Fibroblast of skin of left biceps (primary cell): Measurements from ENCODE around the gene SLX4IP.

Experiments used
- DNase-seq, 2 experiments: peaks; one replicate each; pipeline ENCODE4 v3.0.0-alpha.2; 2013; ENCODE audit warnings: low read depth in 2 of 2

Gene SLX4IP

DNA sequence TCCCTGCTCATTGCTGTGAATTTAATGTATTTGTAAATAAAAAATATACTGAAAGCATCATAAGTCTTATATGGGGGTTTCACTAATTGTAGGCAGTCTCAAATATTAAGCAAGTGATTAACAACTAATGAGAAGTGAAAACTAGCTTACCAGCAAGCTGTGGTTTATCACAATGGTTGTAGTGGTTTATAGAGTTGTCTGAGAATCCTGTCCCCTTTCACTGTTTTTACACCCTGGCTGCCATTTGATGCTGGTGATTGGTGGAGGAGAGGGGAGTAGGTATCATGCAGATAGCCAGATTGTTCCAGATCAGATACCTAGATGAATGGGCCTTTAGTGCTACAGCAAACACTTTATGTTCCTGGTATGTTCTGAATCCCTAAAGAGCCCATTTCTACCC lies 7.1 kb upstream of the SLX4IP start:
- no peak for DNase-seq

GRCh38 chr20:10429443-10429981 lies 5.6 kb upstream of the SLX4IP start:
- DNase-seq = no peak

DNA sequence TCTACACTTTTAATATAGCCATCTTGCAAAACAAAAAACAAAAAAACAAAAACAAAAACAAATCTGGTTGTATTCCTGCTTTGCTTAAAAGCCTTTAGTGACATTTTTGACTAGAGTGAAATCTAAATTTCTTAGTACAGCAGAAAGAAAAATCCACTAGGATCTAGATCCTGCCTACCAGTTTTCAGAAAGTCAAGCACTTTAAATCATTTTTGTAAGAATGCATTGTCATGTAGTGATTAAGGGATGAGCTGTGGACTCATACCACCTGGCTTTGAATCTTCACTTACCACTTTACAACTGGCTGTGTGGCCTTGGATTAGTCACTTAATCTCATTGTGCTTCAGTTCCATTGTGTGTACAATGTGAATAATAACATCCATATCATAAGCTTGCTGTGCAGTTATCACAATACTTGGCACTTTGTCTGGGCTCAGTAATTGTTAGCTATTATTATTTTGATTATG lies 5.1 kb upstream of the SLX4IP start:
- no peak for DNase-seq

DNA sequence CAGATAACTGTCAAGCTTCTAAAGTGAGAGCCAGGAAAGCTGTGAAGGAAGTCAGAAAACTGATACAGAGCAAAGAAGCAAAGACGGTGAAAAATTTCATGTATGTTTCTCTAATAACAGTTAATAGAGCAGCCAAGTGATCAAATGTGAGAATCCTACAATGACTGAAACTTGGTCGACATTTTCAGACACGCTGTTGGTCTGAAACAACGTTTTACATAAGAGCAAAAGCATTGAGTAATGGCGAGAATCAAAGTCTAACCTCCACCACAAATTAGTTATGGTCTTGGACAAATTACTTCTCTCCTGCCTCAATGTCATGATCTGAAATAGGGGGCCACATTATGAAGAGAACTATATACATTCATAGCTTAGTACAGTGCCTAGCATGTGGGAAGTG lies 4.4 kb upstream of the SLX4IP start:
- no peak for DNase-seq

- DNase-seq = no peak
Observed at GRCh38 chr20:10432079-10432478, 3.0 kb upstream of the SLX4IP start.

DNA sequence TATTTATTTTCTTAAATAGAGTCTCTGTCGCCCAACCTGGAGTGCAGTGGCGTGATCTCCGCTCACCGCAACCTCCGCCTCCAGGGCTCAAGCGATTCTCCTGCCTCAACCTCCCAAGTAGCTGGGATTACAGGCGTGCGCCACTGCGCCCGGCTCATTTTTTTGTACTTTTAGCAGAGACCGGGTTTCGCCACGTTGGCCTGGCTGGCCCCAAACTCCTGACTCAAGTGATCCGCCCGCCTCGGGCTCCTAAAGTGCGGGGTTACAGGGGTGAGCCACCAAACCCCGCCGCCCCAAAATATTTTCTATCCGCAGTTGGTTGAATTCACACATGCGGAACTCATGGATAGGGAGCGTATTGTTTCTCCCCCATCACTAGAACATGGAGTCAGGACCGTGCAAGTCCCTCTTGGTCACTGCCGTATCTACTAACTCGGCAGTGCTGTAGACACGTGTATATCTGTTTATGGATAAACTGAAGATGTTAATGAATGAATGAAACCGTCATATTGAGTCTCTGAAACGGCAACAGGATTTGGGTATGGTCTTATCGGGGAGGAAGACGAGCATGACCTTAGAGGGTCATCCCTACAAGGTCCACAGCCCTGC lies 2.0 kb upstream of the SLX4IP start:
- no peak for DNase-seq

DNA sequence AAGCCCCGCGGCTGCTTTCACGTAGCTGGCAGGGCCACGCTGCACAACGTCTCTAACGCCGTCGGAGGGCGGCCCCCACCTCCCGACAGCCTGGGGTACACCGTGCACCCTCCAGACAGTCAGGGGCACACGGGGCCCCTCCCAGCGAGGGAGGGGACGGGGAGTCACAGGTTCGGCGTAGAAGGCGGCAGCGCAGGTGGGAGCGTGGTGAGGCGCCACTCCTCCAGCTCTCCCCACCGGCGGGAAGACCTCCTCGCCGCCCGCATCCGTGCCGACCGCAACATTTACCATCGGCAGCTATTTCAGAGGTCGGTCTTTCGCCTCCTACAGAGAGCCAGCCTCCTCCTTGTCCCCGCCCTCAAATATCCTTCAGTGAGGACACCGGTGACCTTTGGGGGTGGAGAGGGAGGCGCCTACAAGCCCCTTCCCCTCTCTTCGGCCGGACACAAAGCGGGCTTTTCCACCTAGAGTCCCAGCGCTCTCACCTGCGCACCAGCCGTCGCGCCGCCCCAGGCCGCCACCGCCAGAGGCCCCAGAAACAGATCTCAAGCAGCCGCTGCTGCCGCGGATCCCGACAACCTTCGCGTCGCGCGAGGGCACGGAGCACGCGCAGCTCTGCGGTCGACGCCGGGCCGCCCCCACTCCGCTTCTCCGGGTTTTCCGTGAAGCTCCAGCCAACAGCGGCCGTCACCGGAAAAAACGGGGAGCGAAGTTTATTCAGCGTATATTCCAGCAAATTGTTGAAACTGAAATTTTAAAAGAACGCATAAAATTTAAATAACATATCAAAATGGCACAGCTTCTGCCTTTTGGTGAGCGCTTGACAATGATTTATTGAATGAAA lies 1.3 kb upstream of the SLX4IP start, which contains the start of gene MKKS:
TSS of gene MKKS (minus strand) at position 600 of the 844 bp plus-strand sequence. CDS start 20,708 bp downstream, outside the sequence.
- DNase-seq = peak; percentile 74 to 79

DNA sequence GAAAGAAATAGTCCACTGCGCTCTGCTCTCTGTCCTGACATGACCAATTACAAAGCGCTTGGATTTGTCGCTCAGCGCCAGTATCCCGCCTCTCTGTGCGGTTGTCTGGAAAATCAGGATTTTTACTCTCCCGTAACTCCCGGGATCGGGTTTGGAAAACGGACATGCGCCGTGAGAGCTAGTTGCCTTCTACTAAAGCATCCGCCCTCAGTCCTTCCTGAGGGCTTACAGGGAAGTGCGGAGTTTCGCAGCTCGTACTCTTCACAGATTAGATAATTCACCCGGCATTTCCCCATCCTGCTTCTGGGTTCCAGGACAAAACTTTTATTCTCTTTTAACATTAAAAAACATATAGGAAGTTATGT lies 656 bp upstream of the SLX4IP start:
- peak; percentile 98 to 99 for DNase-seq

DNA sequence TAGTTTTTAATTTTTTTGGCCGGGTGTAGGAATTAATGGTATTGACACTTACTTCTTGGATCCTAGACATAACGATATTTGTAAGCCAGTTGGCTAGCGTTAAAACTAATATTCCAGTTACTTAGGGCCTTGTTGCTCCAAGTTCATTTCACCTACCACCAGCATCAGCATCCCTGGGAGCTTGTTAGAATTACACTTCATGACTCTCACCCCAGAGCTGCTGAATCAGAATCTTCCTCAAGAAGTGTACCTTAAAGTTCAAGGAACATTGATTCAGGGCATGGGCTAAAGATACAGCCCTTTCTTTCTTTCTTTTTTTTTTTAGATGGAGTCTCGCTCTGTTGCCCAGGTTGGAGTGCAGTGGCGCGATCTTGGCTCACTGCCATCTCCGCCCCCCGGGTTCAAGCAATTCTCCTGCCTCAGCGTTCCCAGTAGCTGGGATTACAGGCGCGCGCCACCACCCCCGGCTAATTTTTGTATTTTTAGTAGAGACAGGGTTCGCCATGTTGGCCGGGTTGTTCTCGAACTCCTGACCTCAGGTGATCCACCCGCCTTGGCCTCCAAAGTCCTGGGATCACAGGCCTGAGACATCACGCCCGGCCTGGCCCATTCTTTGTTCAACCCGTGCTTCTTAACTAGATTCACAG lies 1.1 kb downstream of the SLX4IP start:
- no peak for DNase-seq

- no peak for DNase-seq
Observed at GRCh38 chr20:10438217-10438616, 3.1 kb downstream of the SLX4IP start.

GRCh38 chr20:10443936-10444335 lies 8.8 kb downstream of the SLX4IP start:
- no peak for DNase-seq

DNA sequence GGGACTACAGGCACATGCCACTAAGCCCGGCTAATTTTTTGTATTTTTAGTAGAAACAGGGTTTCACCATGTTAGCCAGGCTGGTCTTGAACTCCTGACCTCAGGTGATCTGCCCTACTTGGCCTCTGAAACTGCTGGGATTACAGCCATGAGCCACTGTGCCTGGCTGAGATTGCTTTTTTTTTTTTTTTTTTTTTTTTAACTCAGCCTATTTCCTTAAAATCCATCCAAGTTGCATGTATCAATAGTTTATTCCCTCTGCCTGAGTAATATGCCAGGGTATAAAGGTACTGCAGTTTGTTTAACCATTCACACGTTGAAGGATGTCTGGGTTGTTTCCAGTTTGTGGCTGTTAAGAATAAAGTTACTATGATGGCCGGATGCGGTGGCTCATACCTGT lies 10.7 kb downstream of the SLX4IP start:
- no peak for DNase-seq

- peak; percentile 35 to 41 for DNase-seq
Observed at GRCh38 chr20:10447028-10447427, 11.9 kb downstream of the SLX4IP start.

GRCh38 chr20:10448270-10449156 lies 13.4 kb downstream of the SLX4IP start:
- DNase-seq = no peak

DNA sequence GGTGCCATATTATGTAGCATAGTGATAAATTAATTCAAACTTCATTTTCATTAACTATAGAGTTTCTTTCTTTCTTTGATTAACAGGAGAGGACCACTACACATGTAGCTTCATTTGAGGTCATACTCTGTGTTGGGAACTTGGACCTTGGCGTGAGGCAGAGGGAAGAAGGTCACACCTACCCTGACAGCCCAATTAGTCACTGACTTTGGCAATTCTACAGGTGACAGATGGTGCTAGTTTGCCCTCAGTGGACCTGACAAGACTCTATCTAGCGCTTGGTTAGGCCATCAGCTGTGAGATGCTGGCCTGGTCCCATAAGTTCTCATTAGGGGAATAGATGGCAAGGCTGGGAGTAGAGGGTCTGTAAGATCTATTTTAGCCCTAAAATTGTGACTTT lies 14.2 kb downstream of the SLX4IP start:
- no peak for DNase-seq

- DNase-seq = no peak
Observed at GRCh38 chr20:10453241-10453640, 18.1 kb downstream of the SLX4IP start.

GRCh38 chr20:10454151-10454750 lies 19.1 kb downstream of the SLX4IP start:
- no peak for DNase-seq

- DNase-seq = no peak
Observed at GRCh38 chr20:10461495-10461894, 26.4 kb downstream of the SLX4IP start.

DNA sequence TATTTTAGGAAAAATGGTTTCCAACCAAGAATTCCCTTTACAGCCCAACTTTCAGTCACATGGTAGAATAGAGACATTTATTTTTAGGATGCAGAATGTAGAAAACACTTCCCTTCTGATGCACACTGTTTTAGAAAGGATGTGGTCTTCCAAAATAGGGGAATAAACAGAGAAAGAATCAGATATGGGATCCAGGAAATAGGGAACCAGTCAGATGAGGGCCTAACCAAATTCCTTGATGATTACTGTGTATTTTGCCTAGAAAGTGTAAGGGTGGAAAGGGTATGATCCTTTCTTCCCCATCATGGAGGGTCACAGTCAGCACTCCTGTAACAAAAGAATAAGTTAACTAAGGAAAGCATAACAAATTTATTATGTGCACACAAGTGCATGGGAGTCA lies 27.4 kb downstream of the SLX4IP start:
- no peak for DNase-seq

DNA sequence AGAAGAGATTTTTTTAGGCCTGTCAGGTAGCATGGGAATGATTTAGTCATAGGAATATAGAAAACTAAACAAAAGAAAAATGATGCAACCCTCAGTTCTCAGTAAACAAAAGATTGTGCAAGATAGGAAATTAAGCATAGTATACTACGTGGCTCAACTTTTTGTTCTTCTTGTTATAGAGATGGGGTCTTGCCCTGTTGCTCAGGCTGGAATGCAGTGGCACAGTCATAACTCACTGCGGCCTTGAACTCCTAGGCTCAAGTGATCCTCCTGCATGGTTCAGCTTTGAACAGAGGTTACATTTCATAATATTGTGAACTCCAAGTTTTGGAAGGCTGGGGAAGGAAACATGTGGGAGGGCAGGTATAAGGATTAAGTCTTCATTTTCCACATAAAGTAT lies 28.5 kb downstream of the SLX4IP start:
- DNase-seq = no peak

DNA sequence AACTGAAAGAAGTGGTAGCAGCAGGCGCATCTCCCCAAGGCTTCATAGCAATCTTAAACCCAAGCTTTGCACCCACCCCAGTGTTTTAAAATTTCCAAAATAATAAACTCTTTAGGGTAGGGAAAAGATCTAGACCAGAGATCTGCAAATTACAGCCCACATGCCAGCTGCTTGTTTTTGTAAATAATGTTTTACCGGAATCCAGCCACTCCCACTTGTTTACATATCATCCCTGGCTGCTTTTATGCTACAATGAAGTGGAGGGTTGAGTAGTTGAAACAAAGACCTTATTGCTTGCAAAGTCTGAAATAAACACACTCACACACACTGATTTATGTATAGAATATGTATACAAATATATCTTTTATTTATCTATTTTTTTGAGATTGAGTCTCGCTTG lies 30.0 kb downstream of the SLX4IP start:
- no peak for DNase-seq
